Endothelial cell of umbilical vein (primary cell): Measurements from ENCODE around the gene GDPD3. TPM values are rescaled to one million over a fixed set of nuclear protein-coding genes. Genes with fewer than 3 reads are reported as not detected.

Experiments
- BruUV-seq: library from RNA; stranded (reverse); fragments of 400-500 nt; replicated peaks from 2 replicates; lab custom pipeline; 2021; lab: Mats Ljungman, UMichigan
- CTCF ChIA-PET: fragments of 300-600, 350-600 bp; sonication (Branson Sonifier 250); formaldehyde crosslinking; loops from one replicate; lab custom pipeline; 2021; ENCODE audit warnings: antibody characterized with exemption, inconsistent platforms; lab: Charles Lee
- POLR2A ChIA-PET: fragments of 300-600, 350-600 bp; sonication (Branson Sonifier 250); formaldehyde crosslinking; loops from one replicate; lab custom pipeline; 2021; ENCODE audit warnings: antibody characterized with exemption, inconsistent platforms; lab: Charles Lee
- DNase-seq: peaks from one replicate; pipeline ENCODE4 v3.0.0-alpha.2; 2011; ENCODE audit warnings: low read depth, low spot score
- FAIRE-seq: peaks from 2 replicates; lab custom pipeline; 2011; peaks lifted over from hg19 to GRCh38; lab: Jason Lieb, UNC
- H2AFZ ChIP-seq: 2 replicates; pipeline ENCODE4 v1.6.0; 2012; ENCODE audit warnings: low read depth, low read length, control low read depth, inconsistent platforms
- H3K27ac ChIP-seq: 2 replicates; pipeline ENCODE4 v1.5.1; 2011; ENCODE audit warnings: low read depth, mild to moderate bottlenecking, control low read depth, low read length, moderate library complexity; ENCODE audit not compliant: insufficient read depth
- H3K27me3 ChIP-seq, 2 experiments: 2 replicates each; pipeline versions ENCODE4 v1.6.0 to v1.6.1; 2011; ENCODE audit warnings: low read length in 2 of 2, mixed read lengths in 1 of 2; ENCODE audit not compliant: control insufficient read depth in 2 of 2, insufficient read depth in 2 of 2
- H3K36me3 ChIP-seq, 2 experiments: 2 replicates in 1 of 2; 3 replicates in 1 of 2; pipeline ENCODE4 v1.5.1; 2011; ENCODE audit warnings: low read length in 2 of 2, mild to moderate bottlenecking in 1 of 2, moderate library complexity in 1 of 2; ENCODE audit not compliant: control insufficient read depth in 2 of 2, insufficient read depth in 2 of 2; ENCODE audit errors: extremely low read depth in 1 of 2
- H3K4me1 ChIP-seq: 3 replicates; pipeline ENCODE4 v1.5.1; 2011; ENCODE audit warnings: mild to moderate bottlenecking, low read length; ENCODE audit not compliant: control insufficient read depth, insufficient read depth; ENCODE audit errors: extremely low read depth
- H3K4me2 ChIP-seq: 2 replicates; pipeline ENCODE4 v1.6.1; 2011; ENCODE audit warnings: low read length, control low read depth, mixed read lengths; ENCODE audit not compliant: insufficient read depth
- H3K4me3 ChIP-seq, 3 experiments: fragments of 200-600 bp in 1 of 3; sonication (generic), shearing (Covaris generic) in 1 of 3; replicated peaks in 1 of 3; 2 replicates each; pipeline ENCODE4 v1.5.1; 2011 to 2016; ENCODE audit warnings: control low read depth in 3 of 3, low read length in 3 of 3, mild to moderate bottlenecking in 2 of 3, inconsistent platforms in 1 of 3, low read depth in 1 of 3, moderate library complexity in 1 of 3; ENCODE audit not compliant: insufficient read depth in 1 of 3
- H3K79me2 ChIP-seq: 2 replicates; pipeline ENCODE4 v1.6.0; 2012; ENCODE audit warnings: low read length, inconsistent platforms; ENCODE audit not compliant: control insufficient read depth, insufficient read depth
- H3K9ac ChIP-seq: replicated peaks from 2 replicates; pipeline ENCODE3; 2011; ENCODE audit warnings: low read length, control low read depth; ENCODE audit not compliant: insufficient read depth; ENCODE audit errors: extremely low read depth
- H3K9me1 ChIP-seq: replicated peaks from 3 replicates; pipeline ENCODE4 v1.6.0; 2011; ENCODE audit warnings: mild to moderate bottlenecking, low read length; ENCODE audit not compliant: control insufficient read depth, insufficient read depth; ENCODE audit errors: extremely low read depth
- H3K9me3 ChIP-seq: replicated peaks from 2 replicates; pipeline ENCODE4 v1.5.1; 2012; ENCODE audit warnings: low read length, inconsistent platforms; ENCODE audit not compliant: control insufficient read depth, insufficient read depth
- H4K20me1 ChIP-seq: replicated peaks from 2 replicates; pipeline ENCODE3; 2011; ENCODE audit warnings: mild to moderate bottlenecking, low read length; ENCODE audit not compliant: control insufficient read depth, insufficient read depth; ENCODE audit errors: extremely low read depth
- CTCF ChIP-seq, 2 donors: IDR thresholded peaks; 1 replicate in 1 of 2; 2 replicates in 1 of 2; pipeline ENCODE4 v1.5.1; 2011; ENCODE audit warnings: low read length in 2 of 2, mild to moderate bottlenecking in 2 of 2, moderate library complexity in 2 of 2, control low read depth in 1 of 2, inconsistent platforms in 1 of 2, low read depth in 1 of 2; ENCODE audit not compliant: insufficient read depth in 1 of 2; ENCODE audit errors: extremely low read depth in 1 of 2
- EZH2 ChIP-seq: IDR thresholded peaks from 2 replicates; pipeline ENCODE4 v1.6.1; 2012; ENCODE audit warnings: borderline replicate concordance, low read depth, mild to moderate bottlenecking, moderate library complexity, low read length, inconsistent platforms; ENCODE audit not compliant: severe bottlenecking
- FOS ChIP-seq: IDR thresholded peaks from 2 replicates; pipeline ENCODE4 v1.6.1; 2011; ENCODE audit warnings: mild to moderate bottlenecking, low read length, moderate library complexity, borderline replicate concordance; ENCODE audit not compliant: insufficient read depth
- GATA2 ChIP-seq: IDR thresholded peaks from 2 replicates; pipeline ENCODE4 v1.7.0; 2011; ENCODE audit warnings: low read depth, mild to moderate bottlenecking, moderate library complexity, mixed read lengths, low read length; ENCODE audit not compliant: insufficient read length, insufficient read depth
- JUN ChIP-seq: IDR thresholded peaks from 2 replicates; pipeline ENCODE4 v1.6.1; 2011; ENCODE audit warnings: borderline replicate concordance, low read depth; ENCODE audit not compliant: insufficient read length, insufficient read depth
- MAX ChIP-seq: IDR thresholded peaks from 2 replicates; pipeline ENCODE4 v1.6.1; 2011; ENCODE audit not compliant: insufficient read depth, insufficient read length
- MYC ChIP-seq: IDR thresholded peaks from one replicate; pipeline ENCODE4 v1.6.1; 2011; ENCODE audit warnings: mild to moderate bottlenecking, low read depth, low read length
- POLR2A ChIP-seq: IDR thresholded peaks from 2 replicates; pipeline ENCODE4 v1.6.1; 2012; ENCODE audit warnings: low read depth, mild to moderate bottlenecking, control low read depth, low read length
- POLR2AphosphoS5 ChIP-seq: IDR thresholded peaks from 2 replicates; pipeline ENCODE4 v1.6.1; 2012; ENCODE audit warnings: low read depth, mild to moderate bottlenecking, control low read depth, low read length, moderate library complexity; ENCODE audit not compliant: insufficient read depth
- dilution Hi-C: fragments of 300-500 bp; cut with MboI; formaldehyde crosslinking; loops from one replicate; pipeline ENCODE4 v1.15.0; 2019; ENCODE audit warnings: low sequenced_read_pairs; ENCODE audit not compliant: extremely low pct_ligation_motif_present
- intact Hi-C: fragments of 100-400 bp; cut with micrococcal nuclease; formaldehyde crosslinking; loops from one replicate; pipeline ENCODE4 v1.10.0; 2022
- polyA plus RNA-seq, 4 experiments: library from polyadenylated mRNA; depleted of rRNA in 3 of 4; stranded (reverse) in 3 of 4; unstranded in 1 of 4; fragments of >200 nt; gene quantifications; 2 replicates each; pipeline versions ENCODE4 v1.2.1 to v1.2.3, GENCODE V29; 2011 to 2012; ENCODE audit warnings: missing spikeins in 1 of 4
- total RNA-seq: library from RNA; stranded (reverse); gene quantifications from 2 replicates; pipeline ENCODE4 v1.2.3, GENCODE V29; 2021

Gene GDPD3
- total and polyA plus RNA-seq, 2 donors (not counting 3 experiments of a cell fraction or from before 2014, with no cell fraction given): 8.0 to 18.6 TPM

- DNase-seq: no peak
- Histone ChIP-seq H3K27me3 (no peaks in the 10 kb centered on the region), H3K9me1 (no peaks in the 10 kb centered on the region), H2AFZ (no peak overlapping the region), H3K9ac (no peak overlapping the region), H4K20me1 (no peaks in the 10 kb centered on the region), H3K36me3 (no peaks in the 10 kb centered on the region), H3K9me3 (no peaks in the 10 kb centered on the region), H3K4me1 (no peaks in the 10 kb centered on the region), H3K4me2 (no peak overlapping the region), H3K27ac (no peak overlapping the region), H3K4me3 (no peak overlapping the region), H3K79me2 (no peaks in the 10 kb centered on the region)
- BruUV-seq: no TSS peak
- ChIA-PET CTCF (interaction anchor here (0.6 kb wide), 1 partner anchor 648 kb away, joined by 3 read pairs; no protein-coding TSS in a partner anchor), POLR2A (no interaction called here)
- intact Hi-C loops (no loop called here), dilution Hi-C loops (no loop called here)
- no peak for FAIRE-seq
- no peak for TF ChIP-seq GATA2
- TF ChIP-seq MAX: no peak
- TF ChIP-seq EZH2: no peak
- no peak for TF ChIP-seq POLR2A
- TF ChIP-seq MYC: no peak
- TF ChIP-seq JUN: no peak
- TF ChIP-seq POLR2AphosphoS5: no peak
- no peak for TF ChIP-seq CTCF (IDR thresholded peaks at IDR 0.05; ENCODE audit: extremely low read depth in 1 of 2, insufficient read depth in 1 of 2, low read depth in 1 of 2, low read length in 2 of 2)
- no peak for TF ChIP-seq FOS
Measured at GRCh38 chr16:30147843-30148510, 34.6 kb upstream of the GDPD3 start.
